Body of pancreas (tissue), 4 donors: ENCODE results near the gene HPSE2. TPM values are rescaled to one million over a fixed set of nuclear protein-coding genes. Genes with fewer than 3 reads are reported as not detected.
"Not testable (repeated sequence)": the region's sequence is repeated elsewhere in the genome, so short reads cannot be mapped to it uniquely, and the experiment has no call there.

ENCODE experiments used
- ATAC-seq: fragments of 150-250 bp; one replicate; pipeline ENCODE4 v1.9.1; 2016
- DNase-seq, 4 donors: peaks; one replicate each; pipeline ENCODE4 v3.0.0-alpha.2; 2019
- H3K27ac ChIP-seq, 4 donors: fragments of 200-600 bp; sonication (generic); 1 replicate in 3 of 4; 2 replicates in 1 of 4; pipeline versions ENCODE4 v1.5.1 to v1.6.1; 2016 to 2019; ENCODE audit warnings: mild to moderate bottlenecking in 1 of 4, mixed read lengths in 1 of 4, moderate library complexity in 1 of 4
- H3K27me3 ChIP-seq, 2 donors: fragments of 200-600 bp; sonication (generic); one replicate each; pipeline ENCODE4 v1.6.0; 2016; ENCODE audit warnings: mild to moderate bottlenecking in 1 of 2
- H3K36me3 ChIP-seq, 2 donors: fragments of 200-600 bp; sonication (generic); replicated peaks in 1 of 2; 2 replicates each; pipeline ENCODE4 v1.5.1; 2016; ENCODE audit warnings: low read depth in 2 of 2; ENCODE audit not compliant: insufficient read depth in 1 of 2
- H3K4me1 ChIP-seq: fragments of 200-600 bp; sonication (generic); one replicate; pipeline ENCODE4 v1.6.0; 2016
- H3K4me3 ChIP-seq, 2 donors: fragments of 200-600 bp; sonication (generic); 1 replicate in 1 of 2; 2 replicates in 1 of 2; pipeline ENCODE4 v1.5.1; 2016 to 2019
- H3K9me3 ChIP-seq, 3 donors: fragments of 200-600 bp; sonication (generic); 1 replicate in 2 of 3; 2 replicates in 1 of 3; pipeline ENCODE4 v1.5.1; 2016
- POLR2A ChIP-seq, 3 donors: fragments of 450-650 bp; IDR thresholded peaks; one replicate each; pipeline ENCODE4 v1.6.1; 2016; ENCODE audit warnings: antibody characterized with exemption in 3 of 3, mild to moderate bottlenecking in 2 of 3
- WGBS, 2 donors: methylation state at CpG; one replicate each; pipeline ENCODE4 v1.1.5; 2017; 5-methylcytosine and 5-hydroxymethylcytosine counted together
- intact Hi-C: fragments of 100-400 bp; cut with DNase I; formaldehyde crosslinking; loops from one replicate; pipeline ENCODE4 v1.15.1; 2023
- total RNA-seq, 2 donors: library from RNA; depleted of rRNA; stranded (reverse); fragments of >200 nt; gene quantifications; one replicate each; pipeline ENCODE4 v1.1.0, GENCODE V29; 2016
- TF ChIP-seq, protein P1 (sequence below), 7 experiments: fragments of 450-650 bp in 4 of 7; fragments of 200-600 bp in 3 of 7; sonication (generic) in 3 of 7; IDR thresholded peaks; one replicate each; pipeline ENCODE4 v1.5.1; 2016 to 2019; ENCODE audit warnings: antibody characterized with exemption in 7 of 7

The HPSE2 gene
- total RNA-seq, 2 donors from 2014 or later: not detected

DNA sequence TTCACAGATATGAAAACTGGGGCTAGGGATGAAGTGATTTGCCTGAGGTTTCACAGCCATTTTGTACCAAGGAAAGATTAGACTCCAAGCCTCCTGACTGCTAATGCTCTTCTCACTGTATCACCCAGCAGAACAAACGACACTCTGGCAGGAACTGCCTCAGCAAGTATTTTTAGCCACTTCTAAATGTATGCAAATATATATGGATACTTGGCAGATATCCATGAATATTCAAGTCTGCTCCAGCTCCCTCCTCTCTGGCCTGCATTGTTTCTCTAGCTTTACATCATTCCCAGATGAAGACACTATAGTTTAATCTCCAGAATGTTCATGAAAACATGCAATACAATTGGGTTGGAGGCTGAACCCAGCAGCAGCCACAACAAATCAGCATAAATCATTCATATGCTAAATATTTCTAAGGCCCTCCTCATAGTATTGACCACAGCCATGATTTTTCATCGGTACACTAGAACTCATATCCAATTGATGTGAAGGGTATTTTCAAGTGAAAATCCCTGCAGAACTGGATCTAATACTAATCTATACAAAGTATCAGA, 65.5 kb downstream of the HPSE2 start:
- Histone ChIP-seq H3K27ac (no peak overlapping the region), H3K27me3 (no peaks in the 10 kb centered on the region), H3K9me3 (no peaks in the 10 kb centered on the region), H3K36me3 (no peaks in the 10 kb centered on the region), H3K4me1 (no peaks in the 10 kb centered on the region), H3K4me3 (no peak overlapping the region)
- no peak for ATAC-seq
- TF ChIP-seq, protein P1, sequence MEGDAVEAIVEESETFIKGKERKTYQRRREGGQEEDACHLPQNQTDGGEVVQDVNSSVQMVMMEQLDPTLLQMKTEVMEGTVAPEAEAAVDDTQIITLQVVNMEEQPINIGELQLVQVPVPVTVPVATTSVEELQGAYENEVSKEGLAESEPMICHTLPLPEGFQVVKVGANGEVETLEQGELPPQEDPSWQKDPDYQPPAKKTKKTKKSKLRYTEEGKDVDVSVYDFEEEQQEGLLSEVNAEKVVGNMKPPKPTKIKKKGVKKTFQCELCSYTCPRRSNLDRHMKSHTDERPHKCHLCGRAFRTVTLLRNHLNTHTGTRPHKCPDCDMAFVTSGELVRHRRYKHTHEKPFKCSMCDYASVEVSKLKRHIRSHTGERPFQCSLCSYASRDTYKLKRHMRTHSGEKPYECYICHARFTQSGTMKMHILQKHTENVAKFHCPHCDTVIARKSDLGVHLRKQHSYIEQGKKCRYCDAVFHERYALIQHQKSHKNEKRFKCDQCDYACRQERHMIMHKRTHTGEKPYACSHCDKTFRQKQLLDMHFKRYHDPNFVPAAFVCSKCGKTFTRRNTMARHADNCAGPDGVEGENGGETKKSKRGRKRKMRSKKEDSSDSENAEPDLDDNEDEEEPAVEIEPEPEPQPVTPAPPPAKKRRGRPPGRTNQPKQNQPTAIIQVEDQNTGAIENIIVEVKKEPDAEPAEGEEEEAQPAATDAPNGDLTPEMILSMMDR (IDR thresholded peaks at IDR 0.05): no peak
- TF ChIP-seq POLR2A (IDR thresholded peaks at IDR 0.05): no peak
- no peak for DNase-seq
- WGBS, 2 donors: 33 to 41% methylated on average over 2 of the region's 2 CpGs
- intact Hi-C loops: no loop called here

- 71 to 82% methylated on average over 4 of the region's 4 CpGs for WGBS, 2 donors
- no peak for TF ChIP-seq POLR2A (IDR thresholded peaks at IDR 0.05)
- TF ChIP-seq, protein P1 (IDR thresholded peaks at IDR 0.05): no peak
- no peak overlapping the region for H3K4me3 ChIP-seq
- intact Hi-C loops: no loop called here
- no peaks in the 10 kb centered on the region for H3K9me3 ChIP-seq
- no peaks in the 10 kb centered on the region for H3K27me3 ChIP-seq
- no peaks in the 10 kb centered on the region for H3K4me1 ChIP-seq
- no peaks in the 10 kb centered on the region for H3K36me3 ChIP-seq
- no peak overlapping the region for H3K27ac ChIP-seq
- DNase-seq (no peak), ATAC-seq (no peak)
These were observed 74.5 kb downstream of the HPSE2 start for GRCh38 chr10:99161165-99161564.

- TF ChIP-seq, protein P1 (IDR thresholded peaks at IDR 0.05): no peak
- TF ChIP-seq POLR2A (IDR thresholded peaks at IDR 0.05): no peak
- no peaks in the 10 kb centered on the region for H3K9me3 ChIP-seq
- no peaks in the 10 kb centered on the region for H3K27me3 ChIP-seq
- no peak overlapping the region for H3K27ac ChIP-seq
- 45 to 68% methylated on average over 2 of the region's 2 CpGs for WGBS, 2 donors
- H3K36me3 ChIP-seq: no peaks in the 10 kb centered on the region
- intact Hi-C loops: no loop called here
- DNase-seq (no peak), ATAC-seq (no peak)
- H3K4me3 ChIP-seq: no peak overlapping the region
- H3K4me1 ChIP-seq: no peaks in the 10 kb centered on the region
These were observed 92.0 kb downstream of the HPSE2 start for GRCh38 chr10:99143651-99144050.

DNA sequence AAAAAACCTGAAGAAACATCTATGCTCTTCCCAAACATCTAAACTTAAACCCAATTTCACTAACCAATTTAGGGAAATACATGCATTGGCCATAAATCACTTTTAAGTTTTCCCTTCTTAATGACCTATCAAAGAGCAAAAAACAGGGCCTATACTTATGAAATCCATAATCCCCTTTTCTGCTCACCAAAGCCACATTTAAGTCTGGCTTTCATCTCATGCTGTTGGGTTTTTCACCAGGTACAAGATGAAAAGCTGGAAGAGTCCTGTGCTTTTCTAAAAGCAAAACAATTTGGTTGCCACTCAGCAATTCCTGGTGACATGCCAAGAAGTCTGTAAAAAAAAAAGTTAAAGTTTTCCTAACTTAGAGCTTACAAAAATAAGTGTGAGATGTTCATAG, 92.6 kb downstream of the HPSE2 start:
- H3K27me3 ChIP-seq: no peaks in the 10 kb centered on the region
- no peak overlapping the region for H3K27ac ChIP-seq
- intact Hi-C loops: no loop called here
- ATAC-seq (no peak), DNase-seq (no peak)
- no peaks in the 10 kb centered on the region for H3K36me3 ChIP-seq
- H3K4me3 ChIP-seq: no peak overlapping the region
- TF ChIP-seq, protein P1 (IDR thresholded peaks at IDR 0.05): no peak
- no peak for TF ChIP-seq POLR2A (IDR thresholded peaks at IDR 0.05)
- H3K4me1 ChIP-seq: no peaks in the 10 kb centered on the region
- H3K9me3 ChIP-seq: no peaks in the 10 kb centered on the region

DNA sequence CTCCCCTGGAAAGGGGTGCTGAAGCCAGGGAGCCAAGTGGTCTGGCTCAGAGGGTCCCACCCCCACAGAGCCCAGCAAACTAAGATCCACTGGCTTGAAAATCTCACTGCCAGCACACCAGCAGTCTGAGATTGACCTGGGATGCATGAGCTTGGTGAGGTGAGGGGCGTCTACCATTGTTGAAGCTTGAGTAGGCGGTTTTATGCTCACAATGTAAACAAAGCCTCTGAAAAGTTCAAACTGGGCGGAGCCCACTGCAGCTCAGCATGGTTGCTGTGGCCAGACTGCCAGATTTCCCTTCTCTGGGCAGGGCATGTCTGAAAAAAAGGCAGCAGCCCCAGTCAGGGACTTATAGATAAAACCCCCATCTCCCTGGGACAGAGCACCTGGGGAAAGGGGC, 102.8 kb downstream of the HPSE2 start:
- DNase-seq, H3K27ac ChIP-seq, H3K36me3 ChIP-seq, H3K9me3 ChIP-seq, H3K27me3 ChIP-seq, ATAC-seq, H3K4me1 ChIP-seq, H3K4me3 ChIP-seq, intact Hi-C loops: not testable (repeated sequence)
- 28 to 43% methylated on average over 2 to 3 of the region's 3 CpGs for WGBS, 2 donors
